ENCODE data around the gene PIF1.

Gene PIF1

GRCh38 chr15:64825431-64826294 lies at the start of gene PIF1:
Gene PIF1 (minus strand): TSS chr15:64825647. CDS start chr15:64824335, 1,312 bp downstream.
- peak; percentile 97 for DNase-seq (ENCODE audit: low read depth)

GRCh38 chr15:64870353-64870752 lies 44.9 kb upstream of the PIF1 start:
- DNase-seq (ENCODE audit: low read depth), result no peak

GRCh38 chr15:64869501-64869900 lies 44.1 kb upstream of the PIF1 start:
- no peak for DNase-seq (ENCODE audit: low read depth)

- peak; percentile 87 for DNase-seq (ENCODE audit: low read depth)
Measured at GRCh38 chr15:64865998-64866520, 40.6 kb upstream of the PIF1 start.

GRCh38 chr15:64865126-64865997 lies 39.9 kb upstream of the PIF1 start:
- no peak for DNase-seq (ENCODE audit: low read depth)

GRCh38 chr15:64864068-64864467 lies 38.6 kb upstream of the PIF1 start:
- DNase-seq (ENCODE audit: low read depth), result no peak

GRCh38 chr15:64862408-64862807 lies 37.0 kb upstream of the PIF1 start:
- DNase-seq (ENCODE audit: low read depth), result no peak

GRCh38 chr15:64861960-64862359 lies 36.5 kb upstream of the PIF1 start:
- no peak for DNase-seq (ENCODE audit: low read depth)

GRCh38 chr15:64861331-64861730 lies 35.9 kb upstream of the PIF1 start:
- no peak for DNase-seq (ENCODE audit: low read depth)

- DNase-seq (ENCODE audit: low read depth), result no peak
Measured at GRCh38 chr15:64859226-64859625, 33.8 kb upstream of the PIF1 start.

GRCh38 chr15:64858021-64858575 lies 32.7 kb upstream of the PIF1 start:
- DNase-seq (ENCODE audit: low read depth), result no peak

GRCh38 chr15:64857421-64857820 lies 32.0 kb upstream of the PIF1 start:
- DNase-seq (ENCODE audit: low read depth), result peak; percentile 67

- DNase-seq (ENCODE audit: low read depth), result no peak
Measured at GRCh38 chr15:64856429-64857145, 31.1 kb upstream of the PIF1 start.

- DNase-seq (ENCODE audit: low read depth), result no peak
Measured at GRCh38 chr15:64855205-64855975, 29.9 kb upstream of the PIF1 start.

- no peak for DNase-seq (ENCODE audit: low read depth)
Measured at GRCh38 chr15:64854526-64854925, 29.1 kb upstream of the PIF1 start.

GRCh38 chr15:64854041-64854440 lies 28.6 kb upstream of the PIF1 start:
- DNase-seq (ENCODE audit: low read depth), result no peak

- DNase-seq (ENCODE audit: low read depth), result peak; percentile 78
Measured at GRCh38 chr15:64851503-64851840, 26.0 kb upstream of the PIF1 start.

GRCh38 chr15:64850778-64851502 lies 25.5 kb upstream of the PIF1 start:
- DNase-seq (ENCODE audit: low read depth), result no peak

- DNase-seq (ENCODE audit: low read depth), result no peak
Measured at GRCh38 chr15:64847876-64848716, 22.6 kb upstream of the PIF1 start.

Data from GM04504 (cell line).